IPS-18a (cell line): ENCODE data around the gene LYPD5.
A peak's percentile ranks its signal among the peaks of the same experiment; 100 is the strongest.

ENCODE experiments used
- H3K27ac ChIP-seq: one replicate; pipeline ENCODE4 v1.5.1; 2013; ENCODE audit warnings: low read length
- H3K27me3 ChIP-seq: one replicate; pipeline ENCODE4 v1.6.1; 2013; ENCODE audit warnings: mild to moderate bottlenecking, low read length; ENCODE audit not compliant: control insufficient read depth, insufficient read depth
- H3K36me3 ChIP-seq: one replicate; pipeline ENCODE4 v1.6.1; 2013; ENCODE audit warnings: low read depth, low read length; ENCODE audit not compliant: control insufficient read depth
- H3K4me1 ChIP-seq: one replicate; pipeline ENCODE4 v1.6.1; 2013; ENCODE audit warnings: low read depth, low read length; ENCODE audit not compliant: control insufficient read depth
- H3K4me3 ChIP-seq: one replicate; pipeline ENCODE4 v1.5.1; 2013; ENCODE audit warnings: low read length
- H3K9ac ChIP-seq: one replicate; pipeline ENCODE4 v1.6.1; 2013; ENCODE audit warnings: mild to moderate bottlenecking, low read length, moderate library complexity
- H3K9me3 ChIP-seq: one replicate; pipeline ENCODE4 v1.6.1; 2013; ENCODE audit warnings: low read depth, low read length; ENCODE audit not compliant: control insufficient read depth

LYPD5 gene

GRCh38 chr19:43760941-43761340 is 41.3 kb downstream of the LYPD5 start:
- Histone ChIP-seq H3K27ac (no peak overlapping the region), H3K9me3 (no peaks in the 10 kb centered on the region), H3K36me3 (no peaks in the 10 kb centered on the region), H3K4me3 (no peak overlapping the region), H3K9ac (no peak overlapping the region), H3K4me1 (peaks cover 7% of the 10 kb centered on the region), H3K27me3 (no peaks in the 10 kb centered on the region)

- H3K27ac ChIP-seq, result no peak overlapping the region
- no peaks in the 10 kb centered on the region for H3K27me3 ChIP-seq
- no peak overlapping the region for H3K4me3 ChIP-seq
- H3K9me3 ChIP-seq, result no peaks in the 10 kb centered on the region
- H3K36me3 ChIP-seq, result no peaks in the 10 kb centered on the region
- no peak overlapping the region for H3K9ac ChIP-seq
- peaks cover 7% of the 10 kb centered on the region for H3K4me1 ChIP-seq
Observed at GRCh38 chr19:43759515-43759914, 42.7 kb downstream of the LYPD5 start.

- Histone ChIP-seq H3K27me3 (no peaks in the 10 kb centered on the region), H3K4me3 (peak overlapping the region; percentile 91), H3K9ac (peak overlapping the region; percentile 96), H3K9me3 (no peaks in the 10 kb centered on the region), H3K27ac (peak overlapping the region; percentile 97), H3K4me1 (peaks cover 7% of the 10 kb centered on the region), H3K36me3 (no peaks in the 10 kb centered on the region)
Observed at GRCh38 chr19:43755256-43755801, 46.9 kb downstream of the LYPD5 start.

GRCh38 chr19:43754503-43755255 is 47.6 kb downstream of the LYPD5 start, which contains the start of gene SMG9:
SMG9 (minus strand) TSS chr19:43754962; CDS start chr19:43750741, 4,221 bp downstream.
- no peaks in the 10 kb centered on the region for H3K27me3 ChIP-seq
- H3K4me3 ChIP-seq, result peak within 1 kb of the TSS; percentile 91
- H3K4me1 ChIP-seq, result peaks cover 6% of the 10 kb centered on the region
- no peaks in the 10 kb centered on the region for H3K9me3 ChIP-seq
- H3K36me3 ChIP-seq, result peaks cover 6% of the 10 kb centered on the region
- peak within 1 kb of the TSS; percentile 97 for H3K27ac ChIP-seq
- peak within 1 kb of the TSS; percentile 96 for H3K9ac ChIP-seq

- no peaks in the 10 kb centered on the region for H3K9me3 ChIP-seq
- H3K4me1 ChIP-seq, result peaks cover 1% of the 10 kb centered on the region
- H3K27me3 ChIP-seq, result no peaks in the 10 kb centered on the region
- H3K9ac ChIP-seq, result peak overlapping the region; percentile 96
- peaks cover 11% of the 10 kb centered on the region for H3K36me3 ChIP-seq
- H3K4me3 ChIP-seq, result peak overlapping the region; percentile 91
- peak overlapping the region; percentile 2 for H3K27ac ChIP-seq
Observed at GRCh38 chr19:43754253-43754502, 48.1 kb downstream of the LYPD5 start.

- no peaks in the 10 kb centered on the region for H3K27me3 ChIP-seq
- H3K9me3 ChIP-seq, result no peaks in the 10 kb centered on the region
- no peak overlapping the region for H3K9ac ChIP-seq
- peaks cover 23% of the 10 kb centered on the region for H3K36me3 ChIP-seq
- H3K4me1 ChIP-seq, result no peaks in the 10 kb centered on the region
- no peak overlapping the region for H3K4me3 ChIP-seq
- no peak overlapping the region for H3K27ac ChIP-seq
Observed at GRCh38 chr19:43752287-43752875, 49.9 kb downstream of the LYPD5 start.

GRCh38 chr19:43751466-43752220 is 50.6 kb downstream of the LYPD5 start:
- Histone ChIP-seq H3K36me3 (peaks cover 30% of the 10 kb centered on the region), H3K27ac (no peak overlapping the region), H3K4me1 (no peaks in the 10 kb centered on the region), H3K9me3 (no peaks in the 10 kb centered on the region), H3K27me3 (no peaks in the 10 kb centered on the region), H3K9ac (no peak overlapping the region), H3K4me3 (no peak overlapping the region)

- H3K27ac ChIP-seq, result no peak overlapping the region
- no peak overlapping the region for H3K9ac ChIP-seq
- H3K36me3 ChIP-seq, result peaks cover 40% of the 10 kb centered on the region
- no peaks in the 10 kb centered on the region for H3K4me1 ChIP-seq
- H3K4me3 ChIP-seq, result no peak overlapping the region
- H3K9me3 ChIP-seq, result no peaks in the 10 kb centered on the region
- H3K27me3 ChIP-seq, result no peaks in the 10 kb centered on the region
Observed at GRCh38 chr19:43749898-43750297, 52.3 kb downstream of the LYPD5 start.

- Histone ChIP-seq H3K4me3 (no peak overlapping the region), H3K9me3 (no peaks in the 10 kb centered on the region), H3K27me3 (no peaks in the 10 kb centered on the region), H3K27ac (no peak overlapping the region), H3K36me3 (peaks cover 47% of the 10 kb centered on the region), H3K4me1 (no peaks in the 10 kb centered on the region), H3K9ac (no peak overlapping the region)
Observed at GRCh38 chr19:43749152-43749551, 53.1 kb downstream of the LYPD5 start.

- Histone ChIP-seq H3K4me1 (no peaks in the 10 kb centered on the region), H3K27ac (no peak overlapping the region), H3K9ac (no peak overlapping the region)
Observed at GRCh38 chr19:43748685-43749084, 53.6 kb downstream of the LYPD5 start.

GRCh38 chr19:43748205-43748594 is 54.0 kb downstream of the LYPD5 start:
- Histone ChIP-seq H3K9ac (no peak overlapping the region), H3K27ac (no peak overlapping the region), H3K36me3 (peaks cover 53% of the 10 kb centered on the region), H3K9me3 (no peaks in the 10 kb centered on the region), H3K4me1 (no peaks in the 10 kb centered on the region), H3K27me3 (no peaks in the 10 kb centered on the region), H3K4me3 (no peak overlapping the region)

More at GRCh38 chr19:43748685-43749084, 53.6 kb downstream of the LYPD5 start:
- Histone ChIP-seq H3K4me3 (no peak overlapping the region), H3K36me3 (peaks cover 51% of the 10 kb centered on the region), H3K9me3 (no peaks in the 10 kb centered on the region), H3K27me3 (no peaks in the 10 kb centered on the region)
